HEK293 (cell line): ENCODE results near the gene PDE6B.

Source experiments
- CTCF ChIA-PET: fragments of 350-600 bp; formaldehyde crosslinking; extraction: SDS; loops from one replicate; lab custom pipeline; 2021; ENCODE audit warnings: antibody characterized with exemption; lab: Yijun Ruan, JAX
- POLR2A ChIA-PET: fragments of 300-600 bp; formaldehyde crosslinking; extraction: SDS; loops from one replicate; lab custom pipeline; 2020; ENCODE audit warnings: antibody characterized with exemption, inconsistent platforms; lab: Yijun Ruan, JAX
- H3K27ac ChIP-seq: fragments of 200-500 bp; sonication (Bioruptor generic); 2 replicates; pipeline ENCODE4 v1.5.1; 2014; ENCODE audit warnings: low read depth, low read length, control low read depth, inconsistent platforms; ENCODE audit errors: extremely low read depth
- H3K36me3 ChIP-seq, 2 experiments: fragments of 200-500 bp in 1 of 2; sonication (Bioruptor generic) in 1 of 2; 1 replicate in 1 of 2; 2 replicates in 1 of 2; pipeline ENCODE4 v1.5.1; 2014 to 2017; ENCODE audit warnings: inconsistent platforms in 2 of 2, low read length in 2 of 2; ENCODE audit not compliant: control insufficient read depth in 2 of 2, insufficient read depth in 1 of 2
- H3K4me1 ChIP-seq: fragments of 200-500 bp; sonication (Bioruptor generic); 2 replicates; pipeline ENCODE4 v1.5.1; 2014; ENCODE audit warnings: mild to moderate bottlenecking, low read length, inconsistent platforms; ENCODE audit not compliant: control insufficient read depth, insufficient read depth
- H3K4me3 ChIP-seq: 2 replicates; pipeline ENCODE4 v1.5.1; 2011; ENCODE audit warnings: low read depth, mild to moderate bottlenecking, control low read depth, low read length, moderate library complexity
- H3K9me3 ChIP-seq: fragments of 200-500 bp; sonication (Bioruptor generic); 2 replicates; pipeline ENCODE4 v1.5.1; 2014; ENCODE audit warnings: low read depth, low read length, inconsistent platforms; ENCODE audit not compliant: control insufficient read depth, insufficient read depth
- BCL11A ChIP-seq: fragments of 450-650 bp; formaldehyde crosslinking; IDR thresholded peaks from 2 replicates; pipeline ENCODE4 v1.5.1; 2016; ENCODE audit warnings: low read depth, missing biosample characterization, missing genetic modification characterization
- FEZF1 ChIP-seq: fragments of 450-650 bp; formaldehyde crosslinking; IDR thresholded peaks from 2 replicates; pipeline ENCODE4 v1.5.1; 2016; ENCODE audit warnings: missing biosample characterization, missing genetic modification characterization
- GLI4 ChIP-seq: fragments of 450-650 bp; formaldehyde crosslinking; IDR thresholded peaks from 2 replicates; pipeline ENCODE4 v1.5.1; 2016; ENCODE audit warnings: missing biosample characterization, missing genetic modification characterization
- MZF1 ChIP-seq: fragments of 450-650 bp; formaldehyde crosslinking; IDR thresholded peaks from 2 replicates; pipeline ENCODE4 v1.5.1; 2017; ENCODE audit warnings: missing biosample characterization, missing genetic modification characterization, borderline replicate concordance
- OVOL3 ChIP-seq: fragments of 450-650 bp; formaldehyde crosslinking; IDR thresholded peaks from 2 replicates; pipeline ENCODE4 v1.5.1; 2016; ENCODE audit warnings: missing biosample characterization, missing genetic modification characterization
- ZBTB20 ChIP-seq: fragments of 450-650 bp; formaldehyde crosslinking; IDR thresholded peaks from 2 replicates; pipeline ENCODE4 v1.5.1; 2016; ENCODE audit warnings: missing biosample characterization, missing genetic modification characterization
- ZBTB49 ChIP-seq: fragments of 450-650 bp; formaldehyde crosslinking; IDR thresholded peaks from 2 replicates; pipeline ENCODE4 v1.5.1; 2016; ENCODE audit warnings: missing biosample characterization, missing genetic modification characterization, low read depth
- ZNF10 ChIP-seq: fragments of 450-650 bp; formaldehyde crosslinking; IDR thresholded peaks from 2 replicates; pipeline ENCODE4 v1.5.1; 2017; ENCODE audit warnings: missing biosample characterization, missing genetic modification characterization
- ZNF211 ChIP-seq: fragments of 450-650 bp; formaldehyde crosslinking; IDR thresholded peaks from 2 replicates; pipeline ENCODE4 v1.5.1; 2016; ENCODE audit warnings: low read depth, missing biosample characterization, missing genetic modification characterization
- ZNF221 ChIP-seq: fragments of 450-650 bp; formaldehyde crosslinking; IDR thresholded peaks from 2 replicates; pipeline ENCODE4 v1.5.1; 2017; ENCODE audit warnings: missing biosample characterization, missing genetic modification characterization, borderline replicate concordance
- ZNF248 ChIP-seq: fragments of 450-650 bp; formaldehyde crosslinking; IDR thresholded peaks from 2 replicates; pipeline ENCODE4 v1.5.1; 2017; ENCODE audit warnings: missing biosample characterization, missing genetic modification characterization
- ZNF292 ChIP-seq: fragments of 450-650 bp; formaldehyde crosslinking; IDR thresholded peaks from 2 replicates; pipeline ENCODE4 v1.5.1; 2016; ENCODE audit warnings: low read depth, missing biosample characterization, missing genetic modification characterization, borderline replicate concordance
- ZNF548 ChIP-seq: fragments of 450-650 bp; formaldehyde crosslinking; IDR thresholded peaks from 2 replicates; pipeline ENCODE4 v1.5.1; 2016; ENCODE audit warnings: missing biosample characterization, missing genetic modification characterization
- ZNF555 ChIP-seq: fragments of 450-650 bp; formaldehyde crosslinking; conservative IDR thresholded peaks from 2 replicates; pipeline ENCODE4 v1.5.1; 2017; ENCODE audit warnings: missing biosample characterization, mild to moderate bottlenecking, missing genetic modification characterization, inconsistent platforms
- ZNF623 ChIP-seq: fragments of 450-650 bp; formaldehyde crosslinking; IDR thresholded peaks from 2 replicates; pipeline ENCODE4 v1.5.1; 2016; ENCODE audit warnings: missing biosample characterization, missing genetic modification characterization
- ZNF776 ChIP-seq: fragments of 450-650 bp; formaldehyde crosslinking; IDR thresholded peaks from 2 replicates; pipeline ENCODE4 v1.5.0; 2017; ENCODE audit warnings: missing biosample characterization, missing genetic modification characterization, borderline replicate concordance
- ZSCAN4 ChIP-seq: fragments of 450-650 bp; formaldehyde crosslinking; IDR thresholded peaks from 2 replicates; pipeline ENCODE4 v1.5.1; 2017; ENCODE audit warnings: missing biosample characterization, missing genetic modification characterization
- TF ChIP-seq, protein P1 (sequence below): fragments of 450-650 bp; formaldehyde crosslinking; IDR thresholded peaks from 2 replicates; pipeline ENCODE4 v1.5.1; 2017; ENCODE audit warnings: missing biosample characterization, missing genetic modification characterization
- TF ChIP-seq, protein P2 (sequence below): fragments of 450-650 bp; formaldehyde crosslinking; IDR thresholded peaks from 2 replicates; pipeline ENCODE4 v1.5.1; 2016; ENCODE audit warnings: missing biosample characterization, missing genetic modification characterization

Gene PDE6B

GRCh38 chr4:625631-626161, 323 bp downstream of the PDE6B start:
- no peak overlapping the region for H3K4me3 ChIP-seq
- H3K9me3 ChIP-seq = no peaks in the 10 kb centered on the region
- TF ChIP-seq ZBTB20 (tag by site-specific recombination) = no peak
- TF ChIP-seq, protein P1, sequence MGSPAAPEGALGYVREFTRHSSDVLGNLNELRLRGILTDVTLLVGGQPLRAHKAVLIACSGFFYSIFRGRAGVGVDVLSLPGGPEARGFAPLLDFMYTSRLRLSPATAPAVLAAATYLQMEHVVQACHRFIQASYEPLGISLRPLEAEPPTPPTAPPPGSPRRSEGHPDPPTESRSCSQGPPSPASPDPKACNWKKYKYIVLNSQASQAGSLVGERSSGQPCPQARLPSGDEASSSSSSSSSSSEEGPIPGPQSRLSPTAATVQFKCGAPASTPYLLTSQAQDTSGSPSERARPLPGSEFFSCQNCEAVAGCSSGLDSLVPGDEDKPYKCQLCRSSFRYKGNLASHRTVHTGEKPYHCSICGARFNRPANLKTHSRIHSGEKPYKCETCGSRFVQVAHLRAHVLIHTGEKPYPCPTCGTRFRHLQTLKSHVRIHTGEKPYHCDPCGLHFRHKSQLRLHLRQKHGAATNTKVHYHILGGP (tag by site-specific recombination) = no peak
- TF ChIP-seq ZNF292 (tag by site-specific recombination) = no peak
- TF ChIP-seq ZNF10 (tag by site-specific recombination) = no peak
- TF ChIP-seq BCL11A (tag by site-specific recombination) = no peak
- no peak for TF ChIP-seq GLI4 (tag by site-specific recombination)
- no peak for TF ChIP-seq ZNF555 (tag by site-specific recombination)
- no peak for TF ChIP-seq ZBTB49 (tag by site-specific recombination)
- TF ChIP-seq, protein P2, sequence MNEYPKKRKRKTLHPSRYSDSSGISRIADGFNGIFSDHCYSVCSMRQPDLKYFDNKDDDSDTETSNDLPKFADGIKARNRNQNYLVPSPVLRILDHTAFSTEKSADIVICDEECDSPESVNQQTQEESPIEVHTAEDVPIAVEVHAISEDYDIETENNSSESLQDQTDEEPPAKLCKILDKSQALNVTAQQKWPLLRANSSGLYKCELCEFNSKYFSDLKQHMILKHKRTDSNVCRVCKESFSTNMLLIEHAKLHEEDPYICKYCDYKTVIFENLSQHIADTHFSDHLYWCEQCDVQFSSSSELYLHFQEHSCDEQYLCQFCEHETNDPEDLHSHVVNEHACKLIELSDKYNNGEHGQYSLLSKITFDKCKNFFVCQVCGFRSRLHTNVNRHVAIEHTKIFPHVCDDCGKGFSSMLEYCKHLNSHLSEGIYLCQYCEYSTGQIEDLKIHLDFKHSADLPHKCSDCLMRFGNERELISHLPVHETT (tag by site-specific recombination) = no peak
- H3K27ac ChIP-seq = no peak overlapping the region
- H3K4me1 ChIP-seq = no peaks in the 10 kb centered on the region
- CTCF ChIA-PET = interaction anchor here (0.6 kb wide), 1 partner anchor 18 kb away, joined by 7 read pairs; no protein-coding TSS in a partner anchor
- H3K36me3 ChIP-seq = no peaks in the 10 kb centered on the region
- POLR2A ChIA-PET = no interaction called here

- Histone ChIP-seq H3K36me3 (no peaks in the 10 kb centered on the region), H3K4me1 (no peaks in the 10 kb centered on the region), H3K27ac (no peak overlapping the region), H3K9me3 (no peaks in the 10 kb centered on the region), H3K4me3 (no peak overlapping the region)
- POLR2A ChIA-PET = no interaction called here
- CTCF ChIA-PET = no interaction called here
- no peak for TF ChIP-seq ZNF548
Observed at GRCh38 chr4:626201-627091, 1.1 kb downstream of the PDE6B start.

DNA sequence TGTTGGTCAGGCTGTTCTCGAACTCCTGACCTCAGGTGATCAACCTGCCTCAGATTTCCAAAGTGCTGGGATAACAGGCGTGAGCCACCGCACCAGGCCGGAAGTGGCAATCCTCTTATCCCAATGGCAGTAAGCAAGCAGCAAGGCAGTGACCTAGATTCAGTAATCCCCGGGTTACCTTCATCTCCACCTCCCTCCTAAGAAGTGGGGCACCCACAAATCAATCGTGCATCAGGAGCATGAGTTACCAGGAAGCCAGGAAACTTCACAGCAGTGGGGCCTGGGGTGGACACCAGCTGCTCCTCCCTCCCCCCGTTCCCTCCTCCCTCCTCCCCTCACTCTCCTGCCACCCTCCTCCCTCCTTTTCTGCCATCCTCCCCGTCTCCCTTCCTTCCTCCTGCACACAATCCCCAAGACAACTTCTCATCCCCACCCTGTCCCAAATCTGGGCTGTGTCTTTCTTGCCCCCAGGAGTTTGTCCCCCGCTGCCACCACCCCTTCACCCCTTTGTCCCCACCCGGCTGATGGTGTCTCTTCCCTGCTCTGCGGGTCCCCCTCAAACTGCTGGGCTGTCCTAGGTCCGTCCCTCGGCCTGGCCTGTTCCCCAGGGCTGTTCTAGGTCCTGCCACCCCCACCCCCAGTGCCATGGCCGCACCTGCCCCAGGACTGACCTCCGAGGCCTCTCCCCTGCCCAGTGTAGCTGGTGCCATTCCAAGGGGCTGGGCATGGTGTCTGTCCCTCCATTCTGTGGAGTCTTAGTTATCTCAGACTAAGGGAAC, 2.2 kb downstream of the PDE6B start:
- ChIA-PET POLR2A (no interaction called here), CTCF (no interaction called here)
- Histone ChIP-seq H3K27ac (no peak overlapping the region), H3K4me3 (no peak overlapping the region), H3K36me3 (no peaks in the 10 kb centered on the region), H3K4me1 (no peaks in the 10 kb centered on the region), H3K9me3 (no peaks in the 10 kb centered on the region)
- TF ChIP-seq ZNF623 (tag by site-specific recombination) = no peak
- TF ChIP-seq ZSCAN4 (tag by site-specific recombination) = no peak
- TF ChIP-seq FEZF1 (tag by site-specific recombination) = no peak
- no peak for TF ChIP-seq ZNF211
- no peak for TF ChIP-seq ZNF248 (tag by site-specific recombination)
- no peak for TF ChIP-seq ZNF221 (tag by site-specific recombination)
- TF ChIP-seq OVOL3 (tag by site-specific recombination) = no peak
- TF ChIP-seq ZNF776 (tag by site-specific recombination) = no peak
- TF ChIP-seq MZF1 (tag by site-specific recombination) = no peak
